Choroid plexus epithelial cell (primary cell): ENCODE results near the gene ZNF573.
A peak's percentile ranks its signal among the peaks of the same experiment; 100 is the strongest.
"Not testable (repeated sequence)": the region's sequence is repeated elsewhere in the genome, so short reads cannot be mapped to it uniquely, and the experiment has no call there.

Experiments
- DNase-seq: peaks from one replicate; pipeline ENCODE4 v3.0.0-alpha.2; 2010; ENCODE audit warnings: low read depth
- H3K4me3 ChIP-seq: 2 replicates; pipeline ENCODE4 v1.5.1; 2011; ENCODE audit warnings: low read depth, mild to moderate bottlenecking, control low read depth, low read length, moderate library complexity
- CTCF ChIP-seq: conservative IDR thresholded peaks from 2 replicates; pipeline ENCODE4 v1.5.1; 2011; ENCODE audit warnings: low read depth, mild to moderate bottlenecking, control low read depth, inconsistent platforms, low read length, moderate library complexity

Gene ZNF573

GRCh38 chr19:37790244-37790925, 11.0 kb upstream of the ZNF573 start:
- no peak for TF ChIP-seq CTCF
- DNase-seq, result no peak
- no peak overlapping the region for H3K4me3 ChIP-seq

- no peak for TF ChIP-seq CTCF
- peak; percentile 28 for DNase-seq
Observed at GRCh38 chr19:37778613-37779126, 716 bp downstream of the ZNF573 start.

GRCh38 chr19:37770985-37771384, 8.4 kb downstream of the ZNF573 start:
- DNase-seq, result no peak
- no peak for TF ChIP-seq CTCF
- no peak overlapping the region for H3K4me3 ChIP-seq

More at GRCh38 chr19:37778613-37779126, 716 bp downstream of the ZNF573 start:
- peak overlapping the region; percentile 86 for H3K4me3 ChIP-seq

GRCh38 chr19:37763488-37763887, 15.9 kb downstream of the ZNF573 start:
- H3K4me3 ChIP-seq, result no peak overlapping the region
- DNase-seq, result peak; percentile 21
- TF ChIP-seq CTCF, result no peak

GRCh38 chr19:37757683-37758082, 21.7 kb downstream of the ZNF573 start:
- not testable (repeated sequence) for H3K4me3 ChIP-seq, DNase-seq

- no peak for DNase-seq
- H3K4me3 ChIP-seq, result no peak overlapping the region
- no peak for TF ChIP-seq CTCF
Observed at GRCh38 chr19:37738371-37738770, 41.0 kb downstream of the ZNF573 start.

- peak; percentile 2 for DNase-seq
- H3K4me3 ChIP-seq, result no peak overlapping the region
- TF ChIP-seq CTCF, result no peak
Observed at GRCh38 chr19:37725181-37725580, 54.2 kb downstream of the ZNF573 start.
